ENCODE measurements around the gene CAMP.

The CAMP gene

DNA sequence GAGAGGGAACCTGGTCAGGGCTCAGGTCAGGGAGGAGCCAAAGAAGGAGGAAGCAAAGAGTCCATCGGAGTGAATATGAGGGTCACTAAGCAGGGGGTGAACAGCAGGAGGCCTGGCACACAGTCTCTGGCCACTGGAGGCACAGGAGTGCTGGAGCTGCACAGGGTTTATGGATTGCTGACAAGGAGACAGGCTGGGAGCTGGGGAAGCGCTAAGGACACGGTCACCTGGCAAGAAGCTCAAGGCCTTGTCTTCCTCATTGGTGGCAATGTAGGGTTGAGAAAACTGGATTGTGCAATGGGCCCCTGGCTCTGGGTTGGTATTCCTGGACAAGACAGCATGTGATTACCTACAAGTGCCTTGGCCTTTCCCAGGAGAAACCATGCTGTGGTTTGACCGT is 5.8 kb upstream of the CAMP start:
- H3K9ac ChIP-seq (ENCODE audit: low read length), result no peak overlapping the region
- no peaks in the 10 kb centered on the region for H3K9me3 ChIP-seq (ENCODE audit: control insufficient read depth, low read length)
- no peak overlapping the region for H2AK5ac ChIP-seq (ENCODE audit: low read length, severe bottlenecking)
- no peaks in the 10 kb centered on the region for H3K79me1 ChIP-seq (replicated peaks; ENCODE audit: low read length, poor library complexity, severe bottlenecking)
- H2BK5ac ChIP-seq (ENCODE audit: low read depth, low read length, poor library complexity, severe bottlenecking), result no peak overlapping the region
- no peak overlapping the region for H3K23ac ChIP-seq (ENCODE audit: low read length in 2 of 2)
- no peak overlapping the region for H3K4ac ChIP-seq (ENCODE audit: low read depth in 1 of 2, low read length in 2 of 2)
- H3K36me3 ChIP-seq (ENCODE audit: control insufficient read depth in 1 of 2, insufficient read depth in 2 of 2, low read depth in 1 of 2, low read length in 2 of 2), result no peaks in the 10 kb centered on the region
- peaks cover 9% of the 10 kb centered on the region for H3K4me1 ChIP-seq (ENCODE audit: control insufficient read depth, insufficient read depth, low read depth, low read length)
- H3K4me2 ChIP-seq (ENCODE audit: low read length, poor library complexity, severe bottlenecking), result no peak overlapping the region
- H4K91ac ChIP-seq (ENCODE audit: low read length), result peak overlapping the region; percentile 29
- H2BK12ac ChIP-seq (ENCODE audit: low read length in 2 of 2), result no peak overlapping the region
- no peak overlapping the region for H3K18ac ChIP-seq (ENCODE audit: low read depth in 1 of 2, low read length in 2 of 2)
- no peak overlapping the region for H3K4me3 ChIP-seq (ENCODE audit: insufficient read depth in 1 of 2, low read depth in 1 of 2, low read length in 2 of 2)
- H2BK120ac ChIP-seq (ENCODE audit: low read depth, low read length), result no peak overlapping the region
- no peak overlapping the region for H3K14ac ChIP-seq (ENCODE audit: low read length in 2 of 2)
- DNase-seq, result no peak
- H3K27ac ChIP-seq (ENCODE audit: low read length, poor library complexity, severe bottlenecking), result no peak overlapping the region
- WGBS, result 76% methylated on average over 4 of the region's 4 CpGs
- H3K27me3 ChIP-seq (ENCODE audit: control insufficient read depth in 1 of 2, insufficient read depth in 1 of 2, low read length in 2 of 2), result peaks cover 5 to 26% of the 10 kb centered on the region in 2 experiments
- no peak overlapping the region for H2BK15ac ChIP-seq (ENCODE audit: low read depth, poor library complexity, severe bottlenecking)
- H4K8ac ChIP-seq (ENCODE audit: low read length), result no peak overlapping the region
- H2AFZ ChIP-seq (ENCODE audit: low read depth, low read length), result no peak overlapping the region

DNA sequence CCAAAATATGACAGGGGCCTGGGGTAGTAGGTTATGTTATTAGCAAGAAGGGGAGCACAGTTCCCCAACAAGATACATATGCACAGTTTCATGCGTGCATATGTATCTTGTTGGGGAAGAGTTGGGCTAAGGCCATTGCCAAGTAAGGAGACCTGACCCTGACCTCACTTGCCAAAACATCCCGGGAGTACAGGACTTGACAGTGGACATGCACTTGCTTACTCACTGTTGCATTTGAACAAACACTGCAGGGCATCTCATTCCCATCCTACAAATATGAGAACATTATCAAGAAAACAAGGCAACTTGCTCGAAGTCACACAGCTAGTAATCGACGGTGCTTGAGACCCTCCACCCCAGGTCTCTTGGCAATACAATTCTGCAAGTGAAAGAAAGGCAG is 4.8 kb upstream of the CAMP start:
- Histone ChIP-seq H3K4ac (ENCODE audit: low read depth in 1 of 2, low read length in 2 of 2) (no peak overlapping the region), H4K8ac (ENCODE audit: low read length) (no peak overlapping the region), H3K14ac (ENCODE audit: low read length in 2 of 2) (no peak overlapping the region), H4K91ac (ENCODE audit: low read length) (no peak overlapping the region), H3K27me3 (ENCODE audit: control insufficient read depth in 1 of 2, insufficient read depth in 1 of 2, low read length in 2 of 2) (peaks cover 8 to 26% of the 10 kb centered on the region in 2 experiments), H3K4me3 (ENCODE audit: insufficient read depth in 1 of 2, low read depth in 1 of 2, low read length in 2 of 2) (no peak overlapping the region), H2BK15ac (ENCODE audit: low read depth, poor library complexity, severe bottlenecking) (no peak overlapping the region), H2BK5ac (ENCODE audit: low read depth, low read length, poor library complexity, severe bottlenecking) (no peak overlapping the region), H3K18ac (ENCODE audit: low read depth in 1 of 2, low read length in 2 of 2) (no peak overlapping the region), H2BK12ac (ENCODE audit: low read length in 2 of 2) (no peak overlapping the region), H3K4me2 (ENCODE audit: low read length, poor library complexity, severe bottlenecking) (no peak overlapping the region), H3K9ac (ENCODE audit: low read length) (no peak overlapping the region), H2AK5ac (ENCODE audit: low read length, severe bottlenecking) (no peak overlapping the region), H3K36me3 (ENCODE audit: control insufficient read depth in 1 of 2, insufficient read depth in 2 of 2, low read depth in 1 of 2, low read length in 2 of 2) (no peaks in the 10 kb centered on the region), H3K23ac (ENCODE audit: low read length in 2 of 2) (no peak overlapping the region), H3K9me3 (ENCODE audit: control insufficient read depth, low read length) (no peaks in the 10 kb centered on the region), H3K4me1 (ENCODE audit: control insufficient read depth, insufficient read depth, low read depth, low read length) (peaks cover 9% of the 10 kb centered on the region), H2BK120ac (ENCODE audit: low read depth, low read length) (no peak overlapping the region), H3K79me1 (replicated peaks; ENCODE audit: low read length, poor library complexity, severe bottlenecking) (no peaks in the 10 kb centered on the region), H3K27ac (ENCODE audit: low read length, poor library complexity, severe bottlenecking) (no peak overlapping the region), H2AFZ (ENCODE audit: low read depth, low read length) (no peak overlapping the region)
- no peak for DNase-seq
- 99% methylated on average over 5 of the region's 5 CpGs for WGBS

DNA sequence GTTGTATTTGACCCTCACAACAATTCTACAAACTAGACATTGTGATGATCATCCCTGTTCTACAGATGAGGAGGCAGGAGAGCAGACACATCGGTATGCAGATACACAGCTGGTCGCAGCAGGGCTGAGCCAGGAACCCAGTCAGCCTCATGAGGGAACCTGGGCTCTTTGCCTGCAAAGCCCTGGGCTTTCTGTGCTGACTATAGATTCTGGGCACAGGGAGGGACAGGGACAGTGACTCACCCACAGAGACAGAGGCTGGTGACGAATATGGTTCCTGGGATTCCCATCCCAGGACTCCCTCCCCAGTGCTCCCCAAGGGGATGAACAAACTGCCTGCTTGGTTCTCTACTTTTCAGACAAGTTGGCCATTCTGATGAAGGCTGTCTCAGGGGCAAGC is 3.8 kb upstream of the CAMP start:
- Histone ChIP-seq H3K27ac (ENCODE audit: low read length, poor library complexity, severe bottlenecking) (no peak overlapping the region), H3K4ac (ENCODE audit: low read depth in 1 of 2, low read length in 2 of 2) (no peak overlapping the region), H3K9ac (ENCODE audit: low read length) (no peak overlapping the region), H4K8ac (ENCODE audit: low read length) (no peak overlapping the region), H2BK5ac (ENCODE audit: low read depth, low read length, poor library complexity, severe bottlenecking) (no peak overlapping the region), H3K36me3 (ENCODE audit: control insufficient read depth in 1 of 2, insufficient read depth in 2 of 2, low read depth in 1 of 2, low read length in 2 of 2) (no peaks in the 10 kb centered on the region), H3K9me3 (ENCODE audit: control insufficient read depth, low read length) (no peaks in the 10 kb centered on the region), H3K14ac (ENCODE audit: low read length in 2 of 2) (no peak overlapping the region), H3K27me3 (ENCODE audit: control insufficient read depth in 1 of 2, insufficient read depth in 1 of 2, low read length in 2 of 2) (peaks cover 14 to 26% of the 10 kb centered on the region in 2 experiments), H2BK12ac (ENCODE audit: low read length in 2 of 2) (no peak overlapping the region), H3K79me1 (replicated peaks; ENCODE audit: low read length, poor library complexity, severe bottlenecking) (no peaks in the 10 kb centered on the region), H3K23ac (ENCODE audit: low read length in 2 of 2) (no peak overlapping the region), H3K18ac (ENCODE audit: low read depth in 1 of 2, low read length in 2 of 2) (no peak overlapping the region), H2BK15ac (ENCODE audit: low read depth, poor library complexity, severe bottlenecking) (no peak overlapping the region), H3K4me1 (ENCODE audit: control insufficient read depth, insufficient read depth, low read depth, low read length) (peaks cover 9% of the 10 kb centered on the region), H2BK120ac (ENCODE audit: low read depth, low read length) (no peak overlapping the region), H4K91ac (ENCODE audit: low read length) (no peak overlapping the region), H2AK5ac (ENCODE audit: low read length, severe bottlenecking) (no peak overlapping the region), H3K4me2 (ENCODE audit: low read length, poor library complexity, severe bottlenecking) (no peak overlapping the region), H3K4me3 (ENCODE audit: insufficient read depth in 1 of 2, low read depth in 1 of 2, low read length in 2 of 2) (no peak overlapping the region), H2AFZ (ENCODE audit: low read depth, low read length) (no peak overlapping the region)
- no peak for DNase-seq
- WGBS, result 85% methylated on average over 3 of the region's 3 CpGs

DNA sequence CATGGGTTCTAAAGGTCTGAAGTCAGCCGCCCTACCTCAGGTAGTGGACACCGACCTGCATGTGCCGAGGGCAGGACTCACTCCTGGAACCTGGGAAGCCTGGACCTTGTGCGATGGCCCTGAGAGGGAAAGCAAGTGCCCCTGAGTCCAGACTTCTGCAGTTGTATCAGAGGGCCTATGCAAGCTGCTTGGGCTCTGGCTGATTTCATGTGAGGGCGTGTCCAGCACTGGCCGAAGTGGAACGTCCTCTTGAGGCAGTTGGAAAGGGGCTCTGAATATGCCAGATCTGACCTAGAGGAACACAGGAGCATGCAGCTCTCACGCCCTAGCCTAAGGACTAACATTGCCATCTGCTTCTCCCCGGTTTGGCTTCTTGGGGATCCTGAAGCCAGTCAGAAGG is 2.5 kb upstream of the CAMP start:
- H3K14ac ChIP-seq (ENCODE audit: low read length in 2 of 2), result no peak overlapping the region
- no peaks in the 10 kb centered on the region for H3K79me1 ChIP-seq (replicated peaks; ENCODE audit: low read length, poor library complexity, severe bottlenecking)
- no peak overlapping the region for H2BK12ac ChIP-seq (ENCODE audit: low read length in 2 of 2)
- no peak overlapping the region for H3K4me2 ChIP-seq (ENCODE audit: low read length, poor library complexity, severe bottlenecking)
- peaks cover 1% of the 10 kb centered on the region for H3K4me1 ChIP-seq (ENCODE audit: control insufficient read depth, insufficient read depth, low read depth, low read length)
- H3K4ac ChIP-seq (ENCODE audit: low read depth in 1 of 2, low read length in 2 of 2), result no peak overlapping the region
- no peak overlapping the region for H3K9ac ChIP-seq (ENCODE audit: low read length)
- WGBS, result 91% methylated on average over 9 of the region's 9 CpGs
- H2BK5ac ChIP-seq (ENCODE audit: low read depth, low read length, poor library complexity, severe bottlenecking), result no peak overlapping the region
- H2AFZ ChIP-seq (ENCODE audit: low read depth, low read length), result no peak overlapping the region
- H4K91ac ChIP-seq (ENCODE audit: low read length), result no peak overlapping the region
- H2BK120ac ChIP-seq (ENCODE audit: low read depth, low read length), result no peak overlapping the region
- H3K9me3 ChIP-seq (ENCODE audit: control insufficient read depth, low read length), result no peaks in the 10 kb centered on the region
- H3K27me3 ChIP-seq (ENCODE audit: control insufficient read depth in 1 of 2, insufficient read depth in 1 of 2, low read length in 2 of 2), result peaks cover 23 to 26% of the 10 kb centered on the region in 2 experiments
- DNase-seq, result no peak
- H2AK5ac ChIP-seq (ENCODE audit: low read length, severe bottlenecking), result no peak overlapping the region
- H3K36me3 ChIP-seq (ENCODE audit: control insufficient read depth in 1 of 2, insufficient read depth in 2 of 2, low read depth in 1 of 2, low read length in 2 of 2), result no peaks in the 10 kb centered on the region
- H2BK15ac ChIP-seq (ENCODE audit: low read depth, poor library complexity, severe bottlenecking), result no peak overlapping the region
- peak overlapping the region in 1 of 2 experiments; percentile 27 for H3K4me3 ChIP-seq (ENCODE audit: insufficient read depth in 1 of 2, low read depth in 1 of 2, low read length in 2 of 2)
- H3K27ac ChIP-seq (ENCODE audit: low read length, poor library complexity, severe bottlenecking), result no peak overlapping the region
- no peak overlapping the region for H3K23ac ChIP-seq (ENCODE audit: low read length in 2 of 2)
- H4K8ac ChIP-seq (ENCODE audit: low read length), result no peak overlapping the region
- H3K18ac ChIP-seq (ENCODE audit: low read depth in 1 of 2, low read length in 2 of 2), result no peak overlapping the region
